ENCODE data around the gene TTF1.

TTF1 gene

GRCh38 chr9:132406554-132407122 lies at the start of gene TTF1:
Gene TTF1, minus strand, starts transcription at chr9:132406840. Its CDS starts 4,019 bp downstream, at chr9:132402821.
- Histone ChIP-seq H3K4me2 (ENCODE audit: low read length) (peak within 1 kb of the TSS; percentile 92), H3K9ac (ENCODE audit: low read length) (peak within 1 kb of the TSS; percentile 63), H3K9me2 (ENCODE audit: low read depth, low read length) (no peaks in the 10 kb centered on the region), H3K36me3 (ENCODE audit: insufficient read depth, low read length) (peaks cover 22% of the 10 kb centered on the region; the same call in 1 of the 2 replicates), H3K79me2 (ENCODE audit: insufficient read depth, low read length) (no peaks in the 10 kb centered on the region), H3K9me3 (ENCODE audit: low read length) (no peaks in the 10 kb centered on the region), H3K4me3 (ENCODE audit: low read depth, low read length, poor library complexity, severe bottlenecking) (peak within 1 kb of the TSS; percentile 67), H3K4me1 (ENCODE audit: insufficient read depth, low read length, severe bottlenecking) (peaks cover 50% of the 10 kb centered on the region), H4K20me1 (ENCODE audit: insufficient read depth, low read length) (no peaks in the 10 kb centered on the region), H2AFZ (ENCODE audit: low read length) (no peak within 1 kb of the TSS), H3F3A (ENCODE audit: insufficient read depth, low read length) (no peaks in the 10 kb centered on the region), H3K27me3 (ENCODE audit: insufficient read depth, low read length) (peaks cover 5% of the 10 kb centered on the region; the same call in 1 of the 2 replicates), H3K27ac (ENCODE audit: low read depth, low read length, poor library complexity, severe bottlenecking) (no peak within 1 kb of the TSS)
- TF ChIP-seq CTCF (IDR thresholded peaks at IDR 0.05; ENCODE audit: low read length) (no peak), EZH2 (IDR thresholded peaks at IDR 0.05; ENCODE audit: borderline replicate concordance, low read length) (no peak)

GRCh38 chr9:132456241-132456640 lies 49.6 kb upstream of the TTF1 start:
- H2AFZ ChIP-seq (ENCODE audit: low read length) = no peak overlapping the region
- no peaks in the 10 kb centered on the region for H3K79me2 ChIP-seq (ENCODE audit: insufficient read depth, low read length)
- no peaks in the 10 kb centered on the region for H3K4me1 ChIP-seq (ENCODE audit: insufficient read depth, low read length, severe bottlenecking)
- H3K4me2 ChIP-seq (ENCODE audit: low read length) = no peak overlapping the region
- H4K20me1 ChIP-seq (ENCODE audit: insufficient read depth, low read length) = no peaks in the 10 kb centered on the region
- no peak overlapping the region for H3K27ac ChIP-seq (ENCODE audit: low read depth, low read length, poor library complexity, severe bottlenecking)
- TF ChIP-seq EZH2 (IDR thresholded peaks at IDR 0.05; ENCODE audit: borderline replicate concordance, low read length) (no peak), CTCF (IDR thresholded peaks at IDR 0.05; ENCODE audit: low read length) (no peak)
- H3K9ac ChIP-seq (ENCODE audit: low read length) = no peak overlapping the region
- no peak overlapping the region for H3K4me3 ChIP-seq (ENCODE audit: low read depth, low read length, poor library complexity, severe bottlenecking)
- 0 out of 2 replicates have a peak, but pooled peaks cover 3% of the 10 kb centered on the region for H3K27me3 ChIP-seq (ENCODE audit: insufficient read depth, low read length)
- H3K9me2 ChIP-seq (ENCODE audit: low read depth, low read length) = no peaks in the 10 kb centered on the region
- H3K9me3 ChIP-seq (ENCODE audit: low read length) = no peaks in the 10 kb centered on the region
- no peaks in the 10 kb centered on the region for H3K36me3 ChIP-seq (ENCODE audit: insufficient read depth, low read length)
- no peaks in the 10 kb centered on the region for H3F3A ChIP-seq (ENCODE audit: insufficient read depth, low read length)

- no peak overlapping the region for H3K27ac ChIP-seq (ENCODE audit: low read depth, low read length, poor library complexity, severe bottlenecking)
- H3K9ac ChIP-seq (ENCODE audit: low read length) = no peak overlapping the region
Observed at GRCh38 chr9:132451276-132451675, 44.6 kb upstream of the TTF1 start.

More at GRCh38 chr9:132451276-132451675, 44.6 kb upstream of the TTF1 start:
- Histone ChIP-seq H3K4me1 (ENCODE audit: insufficient read depth, low read length, severe bottlenecking) (no peaks in the 10 kb centered on the region), H3K79me2 (ENCODE audit: insufficient read depth, low read length) (no peaks in the 10 kb centered on the region), H3K9me2 (ENCODE audit: low read depth, low read length) (no peaks in the 10 kb centered on the region), H3K9me3 (ENCODE audit: low read length) (no peaks in the 10 kb centered on the region), H3K27me3 (ENCODE audit: insufficient read depth, low read length) (0 out of 2 replicates have a peak, but pooled peaks cover 3% of the 10 kb centered on the region), H2AFZ (ENCODE audit: low read length) (no peak overlapping the region), H3K36me3 (ENCODE audit: insufficient read depth, low read length) (no peaks in the 10 kb centered on the region), H3K4me2 (ENCODE audit: low read length) (no peak overlapping the region), H3F3A (ENCODE audit: insufficient read depth, low read length) (no peaks in the 10 kb centered on the region), H4K20me1 (ENCODE audit: insufficient read depth, low read length) (no peaks in the 10 kb centered on the region), H3K4me3 (ENCODE audit: low read depth, low read length, poor library complexity, severe bottlenecking) (no peak overlapping the region)
- no peak for TF ChIP-seq EZH2 (IDR thresholded peaks at IDR 0.05; ENCODE audit: borderline replicate concordance, low read length)
- no peak for TF ChIP-seq CTCF (IDR thresholded peaks at IDR 0.05; ENCODE audit: low read length)

All from OCI-LY1 (cell line).